Stimulated activated memory B cell treated with anti-CD40 and anti-IgM and Interleukin-4, amounts not matched to agents 10 μg/mL and 1 μg/mL and 100 μg/mL, for 72 hours (primary cell): ENCODE data around the gene TRIM40.
"Not testable (repeated sequence)": the region's sequence is repeated elsewhere in the genome, so short reads cannot be mapped to it uniquely, and the experiment has no call there.

Experiments
- ATAC-seq: fragments of 150-1000 bp; cut with Tn5 transposase; 2 replicates; pipeline ENCODE4 v1.10.0; 2021
- H3K27ac Mint-ChIP-seq: one replicate; pipeline ENCODE4 v1.8.0; 2022; ENCODE audit warnings: mild to moderate bottlenecking, mixed read lengths
- H3K27me3 Mint-ChIP-seq: one replicate; pipeline ENCODE4 v1.8.0; 2022; ENCODE audit warnings: mixed read lengths
- H3K36me3 Mint-ChIP-seq: one replicate; pipeline ENCODE4 v1.8.0; 2022; ENCODE audit warnings: mixed read lengths
- H3K4me1 Mint-ChIP-seq: one replicate; pipeline ENCODE4 v1.8.0; 2022; ENCODE audit warnings: mixed read lengths
- H3K4me3 Mint-ChIP-seq: one replicate; pipeline ENCODE4 v1.8.0; 2022; ENCODE audit warnings: mild to moderate bottlenecking, moderate library complexity, mixed read lengths
- H3K9me3 Mint-ChIP-seq: one replicate; pipeline ENCODE4 v1.8.0; 2022; ENCODE audit warnings: mixed read lengths

TRIM40 gene

DNA sequence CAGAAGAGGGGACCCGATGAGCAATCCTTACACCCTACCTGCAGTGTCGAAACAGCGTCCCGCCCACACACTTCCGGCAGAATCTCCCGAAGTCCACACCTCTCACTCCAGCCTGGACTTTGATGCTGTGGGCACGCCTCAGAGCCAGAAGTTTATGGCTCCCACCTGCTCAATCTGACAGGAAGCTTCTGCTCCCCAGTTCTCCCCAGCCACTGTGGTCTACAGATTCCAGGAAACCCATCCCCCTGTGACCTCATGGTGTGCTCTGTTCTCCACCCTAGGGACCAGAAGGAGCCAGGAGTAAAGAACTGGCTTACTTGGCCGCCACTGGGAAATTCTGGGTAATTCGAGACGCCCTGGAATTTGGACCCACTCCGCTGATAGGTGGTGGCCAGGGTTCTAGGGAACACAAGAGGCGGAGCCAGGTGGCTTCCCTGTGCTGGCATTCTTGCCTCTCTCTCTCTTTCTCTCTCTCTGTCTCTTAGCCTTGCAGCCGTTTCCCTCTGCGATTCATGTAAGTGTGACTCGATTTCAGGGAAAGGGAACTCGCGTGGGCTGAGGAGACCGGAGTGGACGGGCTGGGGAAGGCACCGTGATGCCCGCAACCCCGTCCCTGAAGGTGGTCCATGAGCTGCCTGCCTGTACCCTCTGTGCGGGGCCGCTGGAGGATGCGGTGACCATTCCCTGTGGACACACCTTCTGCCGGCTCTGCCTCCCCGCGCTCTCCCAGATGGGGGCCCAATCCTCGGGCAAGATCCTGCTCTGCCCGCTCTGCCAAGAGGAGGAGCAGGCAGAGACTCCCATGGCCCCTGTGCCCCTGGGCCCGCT, 27.4 kb downstream of the TRIM40 start, which contains the start of gene TRIM15:
TSS of gene TRIM15 (plus strand) at position 457 of the 828 bp plus-strand sequence. CDS start at position 596, 139 bp downstream.
- no peak for ATAC-seq
- no peaks in the 10 kb centered on the region for H3K9me3 Mint-ChIP-seq
- H3K27ac Mint-ChIP-seq, result no peak within 1 kb of the TSS
- no peaks in the 10 kb centered on the region for H3K36me3 Mint-ChIP-seq
- no peak within 1 kb of the TSS for H3K4me3 Mint-ChIP-seq
- peaks cover 43% of the 10 kb centered on the region for H3K27me3 Mint-ChIP-seq
- H3K4me1 Mint-ChIP-seq, result peaks cover 6% of the 10 kb centered on the region

DNA sequence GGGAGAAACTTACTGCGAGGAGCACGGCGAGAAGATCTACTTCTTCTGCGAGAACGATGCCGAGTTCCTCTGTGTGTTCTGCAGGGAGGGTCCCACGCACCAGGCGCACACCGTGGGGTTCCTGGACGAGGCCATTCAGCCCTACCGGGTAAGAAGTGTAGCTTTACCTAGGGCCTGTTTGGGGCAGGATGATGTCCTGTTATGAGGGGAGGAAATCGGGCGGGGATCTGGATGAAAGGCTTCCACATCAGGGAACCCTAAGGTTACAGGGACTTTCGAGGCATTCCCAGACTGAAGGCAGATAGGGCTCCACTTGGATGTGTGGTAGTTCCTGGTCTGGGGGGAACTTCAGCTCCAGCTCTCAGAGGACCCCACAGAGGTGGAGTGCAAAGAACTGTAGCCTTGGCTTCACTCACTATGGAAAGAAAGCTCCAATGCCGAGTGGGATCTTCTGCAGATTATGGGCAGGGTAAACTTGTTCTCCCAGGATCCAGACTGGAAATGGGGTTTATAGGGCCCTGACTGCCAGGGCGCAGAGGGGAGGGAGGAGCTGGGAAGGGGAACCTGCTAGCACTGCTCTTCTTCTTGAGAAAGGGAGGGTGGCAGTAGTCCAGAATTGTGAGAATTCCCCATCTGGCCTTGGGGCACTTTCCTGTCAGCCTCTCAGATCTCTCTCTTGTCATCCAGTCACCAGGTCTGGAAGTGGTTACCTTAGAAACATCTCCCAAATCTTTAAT, 28.1 kb downstream of the TRIM40 start:
- no peak overlapping the region for H3K4me3 Mint-ChIP-seq
- no peaks in the 10 kb centered on the region for H3K9me3 Mint-ChIP-seq
- no peaks in the 10 kb centered on the region for H3K36me3 Mint-ChIP-seq
- no peak overlapping the region for H3K27ac Mint-ChIP-seq
- peaks cover 51% of the 10 kb centered on the region for H3K27me3 Mint-ChIP-seq
- ATAC-seq, result no peak
- no peaks in the 10 kb centered on the region for H3K4me1 Mint-ChIP-seq

DNA sequence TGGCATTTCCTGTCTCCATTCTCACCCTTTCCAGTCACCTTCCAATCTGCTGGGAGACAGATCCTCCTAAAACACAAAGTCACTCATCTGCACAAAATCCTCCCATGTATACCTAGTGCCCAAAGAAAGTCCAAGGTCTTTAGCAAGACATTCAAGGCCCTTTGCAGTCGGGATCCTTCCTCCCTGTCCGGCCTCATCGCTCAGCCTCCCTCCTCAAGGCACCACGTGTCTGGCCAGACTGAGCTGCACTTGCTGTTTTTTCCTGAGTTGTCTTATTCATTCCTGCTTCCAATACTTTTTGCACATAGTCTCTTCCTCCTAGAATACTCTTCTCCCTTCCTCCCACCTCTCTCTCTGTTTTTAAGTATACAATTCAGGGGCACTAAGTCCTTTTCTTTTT, 28.8 kb downstream of the TRIM40 start:
- Mint-ChIP-seq H3K4me1 (no peaks in the 10 kb centered on the region), H3K27me3 (peaks cover 57% of the 10 kb centered on the region), H3K27ac (no peak overlapping the region), H3K36me3 (no peaks in the 10 kb centered on the region), H3K4me3 (no peak overlapping the region), H3K9me3 (no peaks in the 10 kb centered on the region)
- no peak for ATAC-seq

DNA sequence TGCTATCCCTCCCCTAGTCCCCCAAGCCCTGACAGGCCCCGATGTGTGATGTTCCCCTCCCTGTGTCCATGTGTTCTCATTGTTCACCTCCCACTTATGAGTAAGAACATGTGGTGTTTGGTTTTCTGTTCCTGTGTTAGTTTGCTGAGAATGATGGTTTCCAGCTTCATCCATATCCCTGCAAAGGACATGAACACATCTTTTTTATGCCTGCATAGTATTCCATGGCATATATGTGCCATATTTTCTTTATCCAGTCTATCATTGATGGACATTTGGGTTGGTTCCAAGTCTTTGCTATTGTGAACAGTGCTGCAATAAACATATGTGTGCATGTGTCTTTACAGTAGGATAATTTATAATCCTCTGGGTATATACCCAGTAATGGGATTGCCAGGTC, 29.3 kb downstream of the TRIM40 start:
- peaks cover 63% of the 10 kb centered on the region for H3K27me3 Mint-ChIP-seq
- not testable (repeated sequence) for H3K4me1 Mint-ChIP-seq, H3K27ac Mint-ChIP-seq, H3K36me3 Mint-ChIP-seq, H3K4me3 Mint-ChIP-seq, ATAC-seq, H3K9me3 Mint-ChIP-seq

DNA sequence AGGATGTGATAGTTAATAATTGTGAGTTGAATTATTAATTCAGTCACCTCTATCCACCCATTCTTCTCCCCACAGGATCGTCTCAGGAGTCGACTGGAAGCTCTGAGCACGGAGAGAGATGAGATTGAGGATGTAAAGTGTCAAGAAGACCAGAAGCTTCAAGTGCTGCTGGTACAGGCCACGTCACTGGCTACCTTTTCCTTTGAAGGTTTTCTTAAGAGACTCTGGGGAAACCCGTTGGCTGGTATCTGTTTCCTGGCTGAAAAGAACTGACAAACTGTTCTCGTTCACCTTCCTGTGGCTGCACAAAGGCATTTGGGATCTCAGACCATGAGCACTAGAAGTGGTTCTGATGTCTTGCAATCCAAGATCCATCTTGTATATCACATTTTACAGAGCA, 31.2 kb downstream of the TRIM40 start:
- H3K4me1 Mint-ChIP-seq, result peaks cover 13% of the 10 kb centered on the region
- H3K4me3 Mint-ChIP-seq, result no peak overlapping the region
- no peaks in the 10 kb centered on the region for H3K36me3 Mint-ChIP-seq
- H3K27me3 Mint-ChIP-seq, result peaks cover 81% of the 10 kb centered on the region
- H3K27ac Mint-ChIP-seq, result no peak overlapping the region
- no peaks in the 10 kb centered on the region for H3K9me3 Mint-ChIP-seq
- ATAC-seq, result no peak

DNA sequence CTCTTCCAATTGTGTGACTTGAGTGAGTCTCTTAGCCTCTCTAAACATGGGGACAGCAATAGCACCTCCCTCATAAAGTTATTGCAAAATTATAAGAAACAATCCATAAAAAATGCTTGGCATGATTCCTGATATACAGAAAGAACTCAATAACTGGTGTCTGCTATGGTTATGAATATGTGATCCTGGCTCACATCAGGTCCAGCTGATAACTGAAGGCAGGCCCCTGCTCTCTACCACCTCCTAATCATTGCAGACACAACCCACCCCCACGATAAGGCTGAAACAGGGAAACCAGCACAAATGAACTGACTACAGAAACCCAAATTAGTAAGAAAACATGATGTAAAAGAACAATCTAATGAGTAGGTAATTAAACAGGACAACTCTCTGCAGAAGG, 32.8 kb downstream of the TRIM40 start:
- H3K4me1 Mint-ChIP-seq, result peaks cover 13% of the 10 kb centered on the region
- no peaks in the 10 kb centered on the region for H3K36me3 Mint-ChIP-seq
- H3K4me3 Mint-ChIP-seq, result no peak overlapping the region
- no peaks in the 10 kb centered on the region for H3K9me3 Mint-ChIP-seq
- peaks cover 89% of the 10 kb centered on the region for H3K27me3 Mint-ChIP-seq
- H3K27ac Mint-ChIP-seq, result no peak overlapping the region
- no peak for ATAC-seq

DNA sequence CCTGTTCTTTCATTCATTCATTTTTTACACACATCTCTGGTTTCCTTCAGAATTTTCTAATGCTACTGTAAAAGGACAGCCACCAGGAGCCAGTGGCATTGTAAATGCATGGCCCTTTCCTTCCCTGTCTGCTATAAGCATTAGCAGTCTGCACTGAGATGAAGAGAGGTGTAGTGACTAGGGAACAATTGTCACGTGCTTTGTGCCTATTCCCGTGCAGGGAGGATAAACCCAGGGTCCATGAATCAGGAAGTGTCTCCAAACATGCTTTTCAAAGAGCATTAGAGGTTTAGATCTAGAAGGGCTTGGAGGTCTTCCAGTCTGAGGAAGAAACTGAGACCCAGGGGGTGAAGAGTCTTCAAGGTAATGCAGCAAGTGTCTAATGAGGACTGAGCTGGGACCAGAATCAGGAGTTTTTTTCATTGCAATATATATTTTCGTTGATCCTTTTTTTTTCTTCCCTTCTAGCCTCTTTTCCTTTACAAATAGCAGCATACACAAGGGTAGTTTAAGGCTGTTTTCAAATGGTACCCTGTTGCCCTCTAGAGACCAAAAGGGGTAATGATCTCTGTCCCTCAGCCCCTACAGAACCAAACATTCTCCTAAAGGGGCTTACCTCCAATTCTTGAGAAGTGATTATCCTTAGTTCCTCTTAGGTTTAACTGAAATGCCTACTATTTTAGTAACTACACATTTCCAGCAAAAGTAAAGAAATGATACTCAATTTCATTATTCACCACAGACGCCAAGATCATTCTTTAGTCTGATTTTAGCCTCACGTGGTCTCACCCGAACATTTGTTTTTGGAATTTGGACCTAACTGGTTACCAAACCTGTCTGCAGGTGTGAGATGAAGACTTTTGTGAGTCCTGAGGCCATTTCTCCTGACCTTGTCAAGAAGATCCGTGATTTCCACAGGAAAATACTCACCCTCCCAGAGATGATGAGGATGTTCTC, 34.0 kb downstream of the TRIM40 start:
- Mint-ChIP-seq H3K27me3 (peaks cover 81% of the 10 kb centered on the region), H3K9me3 (no peaks in the 10 kb centered on the region), H3K36me3 (no peaks in the 10 kb centered on the region), H3K4me3 (no peak overlapping the region), H3K27ac (no peak overlapping the region), H3K4me1 (peaks cover 13% of the 10 kb centered on the region)
- ATAC-seq, result peak; percentile 60

DNA sequence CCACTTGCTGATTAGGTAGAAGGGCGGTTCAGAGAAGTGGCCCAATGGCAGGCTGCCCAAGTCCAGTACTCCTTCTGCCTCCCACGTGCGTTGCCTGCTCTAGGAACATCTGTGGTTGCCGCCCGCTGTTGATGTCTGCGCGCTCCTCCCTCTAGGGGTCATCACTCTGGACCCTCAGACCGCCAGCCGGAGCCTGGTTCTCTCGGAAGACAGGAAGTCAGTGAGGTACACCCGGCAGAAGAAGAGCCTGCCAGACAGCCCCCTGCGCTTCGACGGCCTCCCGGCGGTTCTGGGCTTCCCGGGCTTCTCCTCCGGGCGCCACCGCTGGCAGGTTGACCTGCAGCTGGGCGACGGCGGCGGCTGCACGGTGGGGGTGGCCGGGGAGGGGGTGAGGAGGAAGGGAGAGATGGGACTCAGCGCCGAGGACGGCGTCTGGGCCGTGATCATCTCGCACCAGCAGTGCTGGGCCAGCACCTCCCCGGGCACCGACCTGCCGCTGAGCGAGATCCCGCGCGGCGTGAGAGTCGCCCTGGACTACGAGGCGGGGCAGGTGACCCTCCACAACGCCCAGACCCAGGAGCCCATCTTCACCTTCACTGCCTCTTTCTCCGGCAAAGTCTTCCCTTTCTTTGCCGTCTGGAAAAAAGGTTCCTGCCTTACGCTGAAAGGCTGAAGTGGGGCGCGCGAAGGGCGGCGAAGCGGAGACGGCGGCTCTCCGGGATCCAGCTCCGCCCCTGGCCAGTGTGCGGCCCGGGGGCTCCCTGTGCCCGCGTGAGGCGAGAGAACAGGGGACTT, 35.9 kb downstream of the TRIM40 start:
- Mint-ChIP-seq H3K4me3 (peak overlapping the region; percentile 51), H3K4me1 (peaks cover 13% of the 10 kb centered on the region), H3K9me3 (no peaks in the 10 kb centered on the region), H3K36me3 (no peaks in the 10 kb centered on the region), H3K27ac (no peak overlapping the region), H3K27me3 (peaks cover 82% of the 10 kb centered on the region)
- peak; percentile 36 for ATAC-seq

DNA sequence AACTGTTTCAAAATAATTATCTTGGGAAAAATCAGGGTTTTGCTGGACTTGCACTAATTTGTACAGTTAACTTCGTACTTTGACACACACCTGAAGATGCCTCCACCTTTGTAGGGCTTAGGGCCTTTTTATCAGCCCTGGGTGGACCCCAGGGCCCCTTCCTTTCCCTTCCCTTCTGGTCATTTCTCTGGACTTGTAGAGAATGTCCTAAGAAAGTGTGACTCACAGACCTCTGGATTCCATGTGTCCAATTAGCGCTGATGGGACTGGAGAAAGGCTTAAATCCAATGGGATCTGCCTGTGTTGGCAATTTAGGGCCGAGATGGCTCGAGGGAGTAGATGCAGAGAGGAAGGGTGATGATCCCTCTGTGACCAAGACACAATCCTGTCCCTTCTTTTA, 36.7 kb downstream of the TRIM40 start:
- H3K9me3 Mint-ChIP-seq, result no peaks in the 10 kb centered on the region
- H3K4me1 Mint-ChIP-seq, result peaks cover 13% of the 10 kb centered on the region
- no peak for ATAC-seq
- H3K36me3 Mint-ChIP-seq, result no peaks in the 10 kb centered on the region
- no peak overlapping the region for H3K4me3 Mint-ChIP-seq
- no peak overlapping the region for H3K27ac Mint-ChIP-seq
- H3K27me3 Mint-ChIP-seq, result peaks cover 85% of the 10 kb centered on the region

DNA sequence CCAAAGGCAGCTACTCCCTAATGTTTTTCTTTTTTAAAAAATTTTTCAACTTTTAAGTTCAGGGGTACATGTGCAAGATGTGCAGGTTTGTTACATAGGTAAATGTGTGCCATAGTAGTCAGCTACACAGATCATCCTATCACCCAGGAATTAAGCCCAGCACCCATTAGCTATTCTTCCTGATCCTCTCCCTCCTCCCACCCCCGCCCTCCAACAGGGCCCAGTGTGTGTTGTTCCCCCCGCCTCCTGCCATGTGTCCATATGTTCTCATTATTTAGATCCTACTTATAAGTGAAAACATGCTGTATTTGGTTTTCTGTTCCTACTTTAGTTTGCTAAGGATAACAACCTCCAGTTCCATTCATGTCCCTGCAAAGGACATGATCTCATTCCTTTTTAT, 39.8 kb downstream of the TRIM40 start:
- ATAC-seq, result no peak
- Mint-ChIP-seq H3K4me1 (peaks cover 6% of the 10 kb centered on the region), H3K9me3 (peaks cover 4% of the 10 kb centered on the region), H3K4me3 (no peak overlapping the region), H3K36me3 (peaks cover 6% of the 10 kb centered on the region), H3K27me3 (peaks cover 76% of the 10 kb centered on the region), H3K27ac (no peak overlapping the region)

DNA sequence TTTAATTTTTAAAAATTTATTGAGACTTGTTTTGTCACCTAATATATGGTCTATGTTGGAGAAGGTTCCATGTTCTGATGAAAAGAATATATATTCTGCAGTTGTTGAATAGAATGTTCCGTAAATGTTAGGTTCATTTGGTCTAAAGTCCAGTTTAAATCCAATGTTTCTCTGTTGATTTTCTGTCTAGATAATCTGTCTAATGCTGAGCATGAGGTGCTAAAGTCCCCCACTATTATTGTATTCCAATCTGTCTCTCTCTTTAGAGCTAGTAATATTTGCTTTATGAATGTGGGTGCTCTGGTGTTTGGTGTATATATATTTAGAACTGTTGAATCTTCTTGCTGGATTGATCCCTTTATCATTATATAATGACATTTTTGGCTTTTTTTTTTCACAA, 42.9 kb downstream of the TRIM40 start:
- no peak overlapping the region for H3K4me3 Mint-ChIP-seq
- no peak overlapping the region for H3K27ac Mint-ChIP-seq
- no peaks in the 10 kb centered on the region for H3K4me1 Mint-ChIP-seq
- no peak for ATAC-seq
- H3K9me3 Mint-ChIP-seq, result peaks cover 7% of the 10 kb centered on the region
- peaks cover 6% of the 10 kb centered on the region for H3K36me3 Mint-ChIP-seq
- H3K27me3 Mint-ChIP-seq, result peaks cover 47% of the 10 kb centered on the region

DNA sequence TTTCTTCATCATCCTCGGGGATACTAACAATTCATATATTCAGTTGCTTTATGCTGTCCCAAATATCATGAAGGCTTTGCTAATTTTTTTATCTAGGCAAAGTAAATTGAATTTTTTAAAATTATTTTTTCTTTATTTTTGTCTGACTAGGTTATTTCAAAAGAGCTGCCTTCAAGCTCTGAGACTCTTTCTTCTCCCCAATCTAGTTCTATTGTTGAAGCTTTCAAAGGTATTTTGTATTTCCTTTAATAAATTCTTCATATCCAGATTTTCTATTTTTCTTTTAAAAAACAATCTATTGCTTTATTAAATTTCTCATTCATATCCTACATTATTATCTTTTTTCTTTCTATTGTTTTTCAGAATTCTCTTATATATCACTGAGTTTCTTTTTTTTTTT, 44.2 kb downstream of the TRIM40 start:
- Mint-ChIP-seq H3K4me3 (no peak overlapping the region), H3K36me3 (peaks cover 19% of the 10 kb centered on the region)

DNA sequence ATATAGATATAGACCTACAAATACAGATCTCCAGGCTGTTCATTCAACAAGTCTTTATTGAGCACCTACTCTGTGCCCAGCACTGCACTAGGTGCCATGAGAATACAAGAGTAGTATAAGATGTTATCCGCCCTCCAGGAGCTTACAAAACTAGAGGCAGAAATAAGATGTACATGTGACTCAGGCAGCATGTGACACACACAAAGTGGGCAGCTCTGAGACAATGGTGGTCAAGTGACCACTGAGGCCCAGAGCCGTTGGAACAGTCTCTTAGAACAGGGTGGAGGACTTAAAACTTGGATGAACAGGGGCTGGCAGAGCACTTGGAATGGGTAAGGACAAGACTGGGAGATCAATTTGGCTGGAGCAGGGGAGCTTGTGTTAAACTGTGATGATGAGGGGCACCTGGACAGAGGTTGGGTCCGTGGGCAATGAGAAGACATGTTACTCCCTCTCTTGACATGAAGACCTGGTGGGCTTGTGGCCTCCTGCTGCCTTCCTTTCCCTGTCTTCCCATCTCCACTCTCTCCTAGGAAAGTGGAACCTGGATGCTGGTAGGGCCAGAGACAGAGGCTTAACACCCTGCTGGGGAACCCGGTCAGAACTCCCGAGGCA, 48.6 kb downstream of the TRIM40 start:
- no peaks in the 10 kb centered on the region for H3K4me1 Mint-ChIP-seq
- peak overlapping the region; percentile 26 for H3K27ac Mint-ChIP-seq
- H3K4me3 Mint-ChIP-seq, result no peak overlapping the region

More for the DNA sequence above, 44.2 kb downstream of the TRIM40 start:
- no peak overlapping the region for H3K27ac Mint-ChIP-seq
- H3K9me3 Mint-ChIP-seq, result peaks cover 7% of the 10 kb centered on the region
- no peaks in the 10 kb centered on the region for H3K4me1 Mint-ChIP-seq
- peaks cover 42% of the 10 kb centered on the region for H3K27me3 Mint-ChIP-seq
- ATAC-seq, result no peak

DNA sequence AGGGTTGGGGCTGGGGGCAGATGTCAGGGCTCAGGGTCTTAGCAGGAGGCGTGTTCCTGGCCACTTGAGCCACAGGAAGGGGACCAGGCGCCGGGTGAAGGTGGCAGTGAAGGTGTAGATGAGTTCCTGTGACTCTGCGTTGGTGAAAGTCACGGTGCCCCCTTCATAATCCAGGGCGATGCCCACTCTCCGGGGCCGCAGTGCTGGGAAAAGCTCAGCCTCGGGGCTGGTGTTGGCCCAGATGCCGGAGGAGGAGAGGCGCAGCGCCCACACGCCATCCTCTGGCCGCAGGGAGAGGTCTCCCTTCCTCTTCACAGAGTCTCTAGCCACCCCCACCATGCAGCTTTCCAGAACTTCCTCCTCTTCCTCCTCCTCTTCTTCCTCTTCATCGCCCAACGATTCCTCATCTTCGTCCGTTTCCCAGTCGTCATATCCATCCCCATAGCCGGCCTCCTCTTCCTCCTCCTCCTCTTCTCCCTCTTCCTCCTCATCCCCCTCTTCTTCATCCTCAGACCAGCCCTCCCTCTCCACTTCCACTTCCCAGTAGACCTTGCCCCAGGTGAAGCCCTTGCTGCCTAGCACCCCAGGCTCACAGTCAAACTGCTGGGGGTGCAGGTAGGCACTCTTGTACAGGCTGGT, 50.0 kb downstream of the TRIM40 start:
- peaks cover 3% of the 10 kb centered on the region for H3K9me3 Mint-ChIP-seq
- H3K4me3 Mint-ChIP-seq, result no peak overlapping the region
- ATAC-seq, result no peak
- no peaks in the 10 kb centered on the region for H3K4me1 Mint-ChIP-seq
- H3K27me3 Mint-ChIP-seq, result no peaks in the 10 kb centered on the region
- H3K36me3 Mint-ChIP-seq, result peaks cover 62% of the 10 kb centered on the region
- H3K27ac Mint-ChIP-seq, result no peak overlapping the region

More for the DNA sequence above, 48.6 kb downstream of the TRIM40 start:
- no peak for ATAC-seq
- Mint-ChIP-seq H3K36me3 (peaks cover 50% of the 10 kb centered on the region), H3K27me3 (peaks cover 3% of the 10 kb centered on the region), H3K9me3 (peaks cover 3% of the 10 kb centered on the region)
